IMR-90 (cell line): ENCODE data around the gene UBFD1. TPM values are rescaled to one million over a fixed set of nuclear protein-coding genes. Genes with fewer than 3 reads are reported as not detected.

Experiments used
- ATAC-seq: fragments of 200-7000 bp; cut with Tn5 transposase; 2 replicates; pipeline ENCODE4 v1.9.1; 2020; ENCODE audit warnings: low read depth, mild to moderate bottlenecking, moderate library complexity
- BruUV-seq: library from RNA; stranded (reverse); fragments of 400-500 nt; replicated peaks from 2 replicates; lab custom pipeline; 2021; lab: Mats Ljungman, UMichigan
- CTCF ChIA-PET: fragments of 300-600 bp; formaldehyde crosslinking; extraction: SDS; loops from one replicate; lab custom pipeline; 2021; ENCODE audit warnings: antibody characterized with exemption; lab: Yijun Ruan, JAX
- POLR2A ChIA-PET: fragments of 300-600 bp; sonication (Branson Sonifier 250); formaldehyde crosslinking; loops from one replicate; lab custom pipeline; 2022; ENCODE audit warnings: antibody characterized with exemption; ENCODE audit not compliant: unreplicated experiment; lab: Charles Lee
- DNase-seq: peaks from one replicate; pipeline ENCODE4 v3.0.0; 2013
- H2AFZ ChIP-seq: replicated peaks from 2 replicates; pipeline ENCODE3; 2013; ENCODE audit warnings: low read length, mild to moderate bottlenecking; ENCODE audit not compliant: poor library complexity
- H2AK5ac ChIP-seq: 2 replicates; pipeline ENCODE4 v1.6.1; 2013; ENCODE audit warnings: low read depth, low read length, inconsistent platforms
- H2AK9ac ChIP-seq: replicated peaks from 2 replicates; pipeline ENCODE3; 2013; ENCODE audit warnings: mild to moderate bottlenecking, low read depth, low read length, moderate library complexity; ENCODE audit not compliant: poor library complexity
- H2BK120ac ChIP-seq: 2 replicates; pipeline ENCODE4 v1.6.1; 2013; ENCODE audit warnings: low read depth, low read length, inconsistent platforms
- H2BK15ac ChIP-seq: 3 replicates; pipeline ENCODE4 v1.6.1; 2013; ENCODE audit warnings: low read depth, low read length, inconsistent platforms
- H2BK20ac ChIP-seq: 2 replicates; pipeline ENCODE4 v1.6.1; 2013; ENCODE audit warnings: low read depth, mild to moderate bottlenecking, inconsistent platforms, low read length, moderate library complexity
- H2BK5ac ChIP-seq: 2 replicates; pipeline ENCODE4 v1.6.1; 2013; ENCODE audit warnings: mild to moderate bottlenecking, low read depth, low read length, inconsistent platforms; ENCODE audit not compliant: poor library complexity, severe bottlenecking
- H3K14ac ChIP-seq: replicated peaks from 2 replicates; pipeline ENCODE4 v1.6.1; 2013; ENCODE audit warnings: low read depth, low read length, inconsistent platforms
- H3K18ac ChIP-seq: 2 replicates; pipeline ENCODE4 v1.6.1; 2013; ENCODE audit warnings: low read depth, low read length, control low read depth
- H3K23ac ChIP-seq: 2 replicates; pipeline ENCODE4 v1.6.1; 2013; ENCODE audit warnings: low read depth, low read length, inconsistent platforms
- H3K27ac ChIP-seq: 2 replicates; pipeline ENCODE4 v1.5.1; 2013; ENCODE audit warnings: mild to moderate bottlenecking, control low read depth, low read length; ENCODE audit not compliant: insufficient read depth
- H3K27me3 ChIP-seq: 2 replicates; pipeline ENCODE4 v1.6.1; 2013; ENCODE audit warnings: low read length; ENCODE audit not compliant: control insufficient read depth, insufficient read depth
- H3K36me3 ChIP-seq: 2 replicates; pipeline ENCODE4 v1.6.1; 2013; ENCODE audit warnings: low read length, mixed read lengths; ENCODE audit not compliant: control insufficient read depth, insufficient read depth
- H3K4ac ChIP-seq: 2 replicates; pipeline ENCODE4 v1.6.1; 2013; ENCODE audit warnings: low read depth, low read length, inconsistent platforms
- H3K4me1 ChIP-seq: 2 replicates; pipeline ENCODE4 v1.6.1; 2013; ENCODE audit warnings: low read length, mixed read lengths; ENCODE audit not compliant: control insufficient read depth, insufficient read depth
- H3K4me2 ChIP-seq: 2 replicates; pipeline ENCODE4 v1.6.1; 2013; ENCODE audit warnings: low read depth, mild to moderate bottlenecking, control low read depth, low read length, moderate library complexity
- H3K4me3 ChIP-seq: 2 replicates; pipeline ENCODE4 v1.5.1; 2013; ENCODE audit warnings: low read depth, mild to moderate bottlenecking, control low read depth, low read length, moderate library complexity; ENCODE audit not compliant: insufficient read depth
- H3K56ac ChIP-seq: 2 replicates; pipeline ENCODE4 v1.6.1; 2013; ENCODE audit warnings: low read length, inconsistent platforms; ENCODE audit not compliant: insufficient read depth; ENCODE audit errors: extremely low read depth
- H3K79me1 ChIP-seq, 2 experiments: 2 replicates each; pipeline ENCODE4 v1.6.1; 2013; ENCODE audit warnings: low read length in 2 of 2, inconsistent platforms in 1 of 2, low read depth in 1 of 2
- H3K9ac ChIP-seq: 2 replicates; pipeline ENCODE4 v1.6.1; 2013; ENCODE audit warnings: low read depth, low read length, control low read depth
- H3K9me1 ChIP-seq: 2 replicates; pipeline ENCODE4 v1.6.1; 2013; ENCODE audit warnings: low read length, inconsistent platforms; ENCODE audit not compliant: insufficient read depth
- H3K9me3 ChIP-seq: 2 replicates; pipeline ENCODE4 v1.6.1; 2013; ENCODE audit warnings: low read length; ENCODE audit not compliant: control insufficient read depth, insufficient read depth
- H4K20me1 ChIP-seq: 2 replicates; pipeline ENCODE4 v1.6.1; 2013; ENCODE audit warnings: low read length, inconsistent platforms; ENCODE audit not compliant: insufficient read depth
- H4K5ac ChIP-seq: 2 replicates; pipeline ENCODE4 v1.6.1; 2013; ENCODE audit warnings: mild to moderate bottlenecking, low read depth, low read length, control low read depth
- H4K8ac ChIP-seq, 2 experiments: 2 replicates each; pipeline ENCODE4 v1.6.1; 2013; ENCODE audit warnings: low read depth in 2 of 2, low read length in 2 of 2, control low read depth in 1 of 2, inconsistent platforms in 1 of 2
- H4K91ac ChIP-seq: 2 replicates; pipeline ENCODE4 v1.6.1; 2013; ENCODE audit warnings: low read depth, low read length, inconsistent platforms; ENCODE audit not compliant: insufficient read depth
- BHLHE40 ChIP-seq: fragments of 150-350 bp; IDR thresholded peaks from 2 replicates; pipeline ENCODE4 v1.6.1; 2016; ENCODE audit warnings: mild to moderate bottlenecking, low read depth, low read length
- CEBPB ChIP-seq: IDR thresholded peaks from 2 replicates; pipeline ENCODE4 v1.6.1; 2012; ENCODE audit warnings: low read depth, low read length, improper control_type of control experiment
- ELK1 ChIP-seq: fragments of 150-350 bp; IDR thresholded peaks from 2 replicates; pipeline ENCODE4 v1.6.1; 2016; ENCODE audit warnings: low read depth, mild to moderate bottlenecking, low read length, moderate library complexity, borderline replicate concordance
- MAFK ChIP-seq: IDR thresholded peaks from 2 replicates; pipeline ENCODE4 v1.6.1; 2012; ENCODE audit warnings: low read depth, low read length, improper control_type of control experiment
- RAD21 ChIP-seq: IDR thresholded peaks from 2 replicates; pipeline ENCODE4 v1.6.1; 2012; ENCODE audit warnings: low read length, improper control_type of control experiment
- RCOR1 ChIP-seq: IDR thresholded peaks from 2 replicates; pipeline ENCODE4 v1.6.1; 2012; ENCODE audit warnings: mild to moderate bottlenecking, low read length, improper control_type of control experiment; ENCODE audit not compliant: insufficient replicate concordance
- WGBS, 2 experiments: methylation state at CpG; one replicate each; pipeline versions ENCODE4 v1.1.5 to v1.1.7; 2013; ENCODE audit warnings: missing lambda C conversion rate in 2 of 2; ENCODE audit not compliant: insufficient read length in 1 of 2; ENCODE audit errors: extremely low coverage in 2 of 2; 5-methylcytosine and 5-hydroxymethylcytosine counted together
- dilution Hi-C: fragments of 300-500 bp; cut with HindIII; formaldehyde crosslinking; loops from one replicate; pipeline ENCODE4 v1.14.3; 2018; ENCODE audit warnings: low sequenced_read_pairs; ENCODE audit not compliant: unreplicated experiment
- in situ Hi-C: fragments of 300-500 bp; cut with MboI; formaldehyde crosslinking; loops from 3 replicates; pipeline ENCODE4 v1.14.3; 2019; ENCODE audit warnings: low sequenced_read_pairs, inconsistent platforms, mixed read lengths
- intact Hi-C: fragments of 100-400 bp; cut with micrococcal nuclease; formaldehyde crosslinking; loops from 2 replicates; pipeline ENCODE4 v1.10.0; 2022
- polyA plus RNA-seq, 3 experiments: library from polyadenylated mRNA; depleted of rRNA; stranded (reverse); fragments of >200 nt; gene quantifications; 2 replicates each; pipeline ENCODE4 v1.2.3, GENCODE V29; 2012; ENCODE audit warnings: low replicate concordance in 1 of 3
- total RNA-seq: library from RNA; depleted of rRNA; stranded (reverse); fragments of >200 nt; gene quantifications from 2 replicates; pipeline ENCODE4 v1.2.3, GENCODE V29; 2012

The UBFD1 gene
- total and polyA plus RNA-seq, 2 of the 4 experiments (the other 2 are of a cell fraction) = 39.3 to 55.0 TPM

- CTCF ChIA-PET = interaction anchor here (0.6 kb wide), 1 partner anchor 36 kb away, joined by 3 read pairs; the partner anchor contains the start of gene EARS2
- no TSS peak for BruUV-seq
Measured at GRCh38 chr16:23521037-23521743, 36.3 kb upstream of the UBFD1 start.

More at GRCh38 chr16:23521037-23521743, 36.3 kb upstream of the UBFD1 start:
- ATAC-seq (no peak), DNase-seq (no peak)
- Histone ChIP-seq H3K9ac (no peak overlapping the region), H2AK9ac (no peak overlapping the region), H2BK5ac (no peak overlapping the region), H3K9me3 (no peaks in the 10 kb centered on the region), H2BK15ac (no peak overlapping the region), H2AFZ (no peak overlapping the region), H3K23ac (no peak overlapping the region), H2AK5ac (no peak overlapping the region), H3K79me1 (0 out of 4 replicates have a peak, but pooled peaks cover 0 to 2% of the 10 kb centered on the region in 2 experiments), H3K4me3 (no peak overlapping the region), H3K56ac (no peak overlapping the region), H3K4ac (no peak overlapping the region), H3K9me1 (0 out of 2 replicates have a peak, but pooled peaks cover 7% of the 10 kb centered on the region), H3K36me3 (peaks cover 40% of the 10 kb centered on the region), H3K4me1 (no peaks in the 10 kb centered on the region), H3K27me3 (no peaks in the 10 kb centered on the region), H2BK20ac (no peak overlapping the region), H3K27ac (no peak overlapping the region), H2BK120ac (no peak overlapping the region), H4K8ac (no peak overlapping the region), H3K18ac (no peak overlapping the region), H3K14ac (no peak overlapping the region), H4K5ac (no peak overlapping the region), H4K91ac (no peak overlapping the region), H3K4me2 (no peak overlapping the region), H4K20me1 (no peaks in the 10 kb centered on the region)
- in situ Hi-C loops (loop anchor here (5.0 kb wide), 1 partner anchor 51 kb away; no protein-coding TSS in a partner anchor), dilution Hi-C loops (no loop called here), intact Hi-C loops (no loop called here)
- TF ChIP-seq ELK1 (no peak), RAD21 (no peak), CEBPB (peak; percentile 15; the same call in 1 of the 2 replicates), RCOR1 (no peak), BHLHE40 (no peak), MAFK (no peak)
- POLR2A ChIA-PET = no interaction called here
- no CpG with 5 or more reads among the region's 4 CpGs for WGBS, 2 experiments
